Measurements from ENCODE around the gene ARHGAP26. TPM values are rescaled to one million over a fixed set of nuclear protein-coding genes. Genes with fewer than 3 reads are reported as not detected.

The ARHGAP26 gene
- total RNA-seq, 4 donors from 2014 or later = 28.2 to 52.3 (median 37.9) TPM

- H3K4me1 ChIP-seq = no peaks in the 10 kb centered on the region
- intact Hi-C loops (cut with DNase I) = no loop called here
- DNase-seq = no peak
- H3K27ac ChIP-seq = no peak overlapping the region
- no peaks in the 10 kb centered on the region for H3K27me3 ChIP-seq
- H3K9me3 ChIP-seq = no peaks in the 10 kb centered on the region
- no peak for TF ChIP-seq POLR2A (IDR thresholded peaks at IDR 0.05)
- TF ChIP-seq, protein P1, sequence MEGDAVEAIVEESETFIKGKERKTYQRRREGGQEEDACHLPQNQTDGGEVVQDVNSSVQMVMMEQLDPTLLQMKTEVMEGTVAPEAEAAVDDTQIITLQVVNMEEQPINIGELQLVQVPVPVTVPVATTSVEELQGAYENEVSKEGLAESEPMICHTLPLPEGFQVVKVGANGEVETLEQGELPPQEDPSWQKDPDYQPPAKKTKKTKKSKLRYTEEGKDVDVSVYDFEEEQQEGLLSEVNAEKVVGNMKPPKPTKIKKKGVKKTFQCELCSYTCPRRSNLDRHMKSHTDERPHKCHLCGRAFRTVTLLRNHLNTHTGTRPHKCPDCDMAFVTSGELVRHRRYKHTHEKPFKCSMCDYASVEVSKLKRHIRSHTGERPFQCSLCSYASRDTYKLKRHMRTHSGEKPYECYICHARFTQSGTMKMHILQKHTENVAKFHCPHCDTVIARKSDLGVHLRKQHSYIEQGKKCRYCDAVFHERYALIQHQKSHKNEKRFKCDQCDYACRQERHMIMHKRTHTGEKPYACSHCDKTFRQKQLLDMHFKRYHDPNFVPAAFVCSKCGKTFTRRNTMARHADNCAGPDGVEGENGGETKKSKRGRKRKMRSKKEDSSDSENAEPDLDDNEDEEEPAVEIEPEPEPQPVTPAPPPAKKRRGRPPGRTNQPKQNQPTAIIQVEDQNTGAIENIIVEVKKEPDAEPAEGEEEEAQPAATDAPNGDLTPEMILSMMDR (IDR thresholded peaks at IDR 0.05) = no peak
- H3K36me3 ChIP-seq = no peaks in the 10 kb centered on the region
- no peak overlapping the region for H3K4me3 ChIP-seq (replicated peaks in 1 of 3)
- 89 to 95% methylated on average over 2 of the region's 2 CpGs for WGBS, 2 donors
Measured at GRCh38 chr5:143244990-143245389, 474.8 kb downstream of the ARHGAP26 start.

DNA sequence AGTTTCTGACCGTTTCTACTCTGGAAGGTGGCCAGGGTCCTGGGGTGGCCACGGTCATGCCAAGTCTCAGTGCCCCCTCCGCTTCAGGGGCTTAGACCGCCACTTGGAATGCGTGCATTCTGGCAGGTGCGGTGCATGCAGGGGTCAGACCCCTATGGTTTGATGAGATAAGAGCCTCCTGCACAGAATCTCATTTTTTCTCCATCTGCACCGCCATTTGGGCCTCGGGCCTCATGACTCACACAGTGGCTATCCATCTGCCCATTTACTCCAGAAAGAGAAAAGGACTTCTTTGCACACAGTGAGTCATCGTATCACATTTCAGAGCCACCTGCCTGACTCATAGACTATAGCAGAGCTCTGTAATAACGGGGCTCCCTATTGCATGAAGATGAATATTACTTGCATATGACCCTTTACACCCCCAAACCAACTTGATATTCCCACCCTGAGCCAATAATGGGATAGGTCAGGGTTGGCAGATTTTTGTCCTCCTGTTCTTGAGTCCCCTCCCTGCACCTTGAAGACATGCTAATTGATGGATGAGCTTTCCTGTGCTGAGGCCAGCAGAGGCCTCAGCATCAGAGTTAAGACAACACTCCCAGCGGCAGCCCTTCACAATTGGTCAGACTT lies 475.9 kb downstream of the ARHGAP26 start:
- no peaks in the 10 kb centered on the region for H3K27me3 ChIP-seq
- H3K4me1 ChIP-seq = no peaks in the 10 kb centered on the region
- no peak for TF ChIP-seq POLR2A (IDR thresholded peaks at IDR 0.05)
- TF ChIP-seq, protein P1 (IDR thresholded peaks at IDR 0.05) = no peak
- H3K27ac ChIP-seq = no peak overlapping the region
- no peak for DNase-seq
- H3K4me3 ChIP-seq (replicated peaks in 1 of 3) = no peak overlapping the region
- no peaks in the 10 kb centered on the region for H3K9me3 ChIP-seq
- intact Hi-C loops (cut with DNase I) = no loop called here
- WGBS, 2 donors = 93 to 95% methylated on average over 11 of the region's 11 CpGs
- no peaks in the 10 kb centered on the region for H3K36me3 ChIP-seq

- H3K27ac ChIP-seq = no peak overlapping the region
- H3K9me3 ChIP-seq = no peaks in the 10 kb centered on the region
- H3K27me3 ChIP-seq = no peaks in the 10 kb centered on the region
- no peak overlapping the region for H3K4me3 ChIP-seq (replicated peaks in 1 of 3)
- intact Hi-C loops (cut with DNase I) = no loop called here
- TF ChIP-seq POLR2A (IDR thresholded peaks at IDR 0.05) = no peak
- TF ChIP-seq, protein P1 (IDR thresholded peaks at IDR 0.05) = no peak
- no peaks in the 10 kb centered on the region for H3K4me1 ChIP-seq
- H3K36me3 ChIP-seq = no peaks in the 10 kb centered on the region
- DNase-seq = no peak
- 81 to 95% methylated on average over 1 of the region's 1 CpG for WGBS, 2 donors
Measured at GRCh38 chr5:143247134-143247815, 477.1 kb downstream of the ARHGAP26 start.

DNA sequence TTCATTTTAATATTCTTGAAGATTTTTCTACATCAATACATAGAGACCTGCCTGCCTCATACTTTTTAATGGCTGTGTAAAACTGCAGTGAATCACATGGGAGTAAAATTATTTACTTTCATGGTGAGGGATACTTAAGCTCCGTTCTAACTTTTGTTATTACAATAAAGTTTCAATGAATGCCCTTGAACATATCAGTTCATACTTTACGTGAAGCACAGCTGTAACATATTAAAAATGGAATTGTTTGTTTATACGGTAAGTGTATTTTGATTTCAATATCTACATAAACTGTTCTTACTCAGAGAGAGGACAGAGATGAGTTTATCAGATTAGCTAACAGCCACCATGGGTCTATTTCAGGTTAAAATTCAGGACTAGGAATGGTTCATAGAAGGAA lies 478.2 kb downstream of the ARHGAP26 start:
- 86 to 88% methylated on average over 3 of the region's 3 CpGs for WGBS, 2 donors
- H3K36me3 ChIP-seq = no peaks in the 10 kb centered on the region

More for the DNA sequence above, 478.2 kb downstream of the ARHGAP26 start:
- no peak for DNase-seq
- H3K27me3 ChIP-seq = no peaks in the 10 kb centered on the region
- intact Hi-C loops (cut with DNase I) = no loop called here
- no peak overlapping the region for H3K4me3 ChIP-seq (replicated peaks in 1 of 3)
- no peaks in the 10 kb centered on the region for H3K4me1 ChIP-seq
- H3K9me3 ChIP-seq = no peaks in the 10 kb centered on the region
- no peak for TF ChIP-seq POLR2A (IDR thresholded peaks at IDR 0.05)
- TF ChIP-seq, protein P1 (IDR thresholded peaks at IDR 0.05) = no peak
- H3K27ac ChIP-seq = no peak overlapping the region
